CD14-positive monocyte (primary cell): ENCODE results near the gene SH3BGR. TPM values are rescaled to one million over a fixed set of nuclear protein-coding genes. Genes with fewer than 3 reads are reported as not detected.

ENCODE experiments used
- DNase-seq, 3 donors: peaks; one replicate each; pipeline ENCODE4 v3.0.0-alpha.2; 2011 to 2022
- H2AFZ ChIP-seq: 2 replicates; pipeline ENCODE4 v1.6.0; 2012; ENCODE audit warnings: mild to moderate bottlenecking, low read depth, low read length, inconsistent platforms; ENCODE audit not compliant: insufficient read depth, poor library complexity, severe bottlenecking
- H3K27ac ChIP-seq, 2 donors: 1 replicate in 1 of 2; 2 replicates in 1 of 2; pipeline ENCODE4 v1.5.1; 2012 to 2013; ENCODE audit warnings: low read length in 2 of 2, control low read depth in 1 of 2, inconsistent platforms in 1 of 2, low read depth in 1 of 2, mild to moderate bottlenecking in 1 of 2
- H3K27me3 ChIP-seq, 2 donors: one replicate each; pipeline versions ENCODE4 v1.6.0 to v1.6.1; 2011 to 2013; ENCODE audit warnings: low read length in 2 of 2; ENCODE audit not compliant: control insufficient read depth in 2 of 2, insufficient read depth in 2 of 2
- H3K36me3 ChIP-seq, 2 donors: replicated peaks in 1 of 2; 1 replicate in 1 of 2; 2 replicates in 1 of 2; pipeline versions ENCODE4 v1.5.1 to v1.6.1; 2012 to 2013; ENCODE audit warnings: low read length in 2 of 2, control low read depth in 1 of 2, inconsistent platforms in 1 of 2, mild to moderate bottlenecking in 1 of 2; ENCODE audit not compliant: insufficient read depth in 2 of 2, control insufficient read depth in 1 of 2
- H3K4me1 ChIP-seq, 2 donors: 1 replicate in 1 of 2; 2 replicates in 1 of 2; pipeline versions ENCODE4 v1.5.1 to v1.6.1; 2012 to 2013; ENCODE audit warnings: low read length in 2 of 2, control low read depth in 1 of 2, inconsistent platforms in 1 of 2, mild to moderate bottlenecking in 1 of 2, moderate library complexity in 1 of 2; ENCODE audit not compliant: insufficient read depth in 2 of 2, control insufficient read depth in 1 of 2
- H3K4me2 ChIP-seq: replicated peaks from 2 replicates; pipeline ENCODE3; 2012; ENCODE audit warnings: low read length, moderate library complexity, mild to moderate bottlenecking; ENCODE audit not compliant: poor library complexity, severe bottlenecking; ENCODE audit errors: extremely low read depth
- H3K4me3 ChIP-seq, 3 experiments: fragments of 200-600 bp in 1 of 3; sonication (generic) in 1 of 3; replicated peaks in 1 of 3; 1 replicate in 2 of 3; 2 replicates in 1 of 3; pipeline ENCODE4 v1.5.1; 2011 to 2013; ENCODE audit warnings: low read length in 3 of 3, mild to moderate bottlenecking in 3 of 3, control low read depth in 2 of 3, low read depth in 2 of 3, inconsistent platforms in 1 of 3, moderate library complexity in 1 of 3
- H3K79me2 ChIP-seq: 2 replicates; pipeline ENCODE4 v1.6.0; 2012; ENCODE audit warnings: mild to moderate bottlenecking, control low read depth, inconsistent platforms, low read length, moderate library complexity; ENCODE audit not compliant: insufficient read depth
- H3K9ac ChIP-seq: 2 replicates; pipeline ENCODE4 v1.6.0; 2017; ENCODE audit warnings: low read length, mild to moderate bottlenecking; ENCODE audit not compliant: insufficient read depth, poor library complexity, severe bottlenecking
- H3K9me3 ChIP-seq, 2 donors: replicated peaks in 1 of 2; 1 replicate in 1 of 2; 2 replicates in 1 of 2; pipeline versions ENCODE4 v1.5.1 to v1.6.1; 2012 to 2013; ENCODE audit warnings: low read length in 2 of 2, control low read depth in 1 of 2; ENCODE audit not compliant: control insufficient read depth in 1 of 2, insufficient read depth in 1 of 2
- H4K20me1 ChIP-seq: 2 replicates; pipeline ENCODE4 v1.6.0; 2012; ENCODE audit warnings: mild to moderate bottlenecking, low read length, control low read depth, moderate library complexity; ENCODE audit not compliant: insufficient read depth
- H3K27ac Mint-ChIP-seq, 7 donors: one replicate each; pipeline ENCODE4 v1.8.0; 2020; ENCODE audit warnings: mild to moderate bottlenecking in 7 of 7, mixed read lengths in 7 of 7, moderate library complexity in 6 of 7, inconsistent platforms in 2 of 7
- H3K27me3 Mint-ChIP-seq, 3 donors: one replicate each; pipeline ENCODE4 v1.8.0; 2021 to 2022; ENCODE audit warnings: low read depth in 3 of 3, mild to moderate bottlenecking in 3 of 3, mixed read lengths in 3 of 3, moderate library complexity in 3 of 3, inconsistent platforms in 1 of 3
- H3K36me3 Mint-ChIP-seq, 2 donors: one replicate each; pipeline ENCODE4 v1.8.0; 2020; ENCODE audit warnings: mixed read lengths in 2 of 2, inconsistent platforms in 1 of 2, mild to moderate bottlenecking in 1 of 2
- H3K4me1 Mint-ChIP-seq: one replicate; pipeline ENCODE4 v1.8.0; 2020; ENCODE audit warnings: mild to moderate bottlenecking, mixed read lengths
- H3K4me3 Mint-ChIP-seq, 2 donors: one replicate each; pipeline ENCODE4 v1.8.0; 2020; ENCODE audit warnings: mild to moderate bottlenecking in 2 of 2, mixed read lengths in 2 of 2, moderate library complexity in 1 of 2
- H3K9me3 Mint-ChIP-seq, 7 donors: one replicate each; pipeline ENCODE4 v1.8.0; 2020 to 2022; ENCODE audit warnings: mixed read lengths in 7 of 7, mild to moderate bottlenecking in 6 of 7, moderate library complexity in 6 of 7, inconsistent platforms in 2 of 7
- CTCF ChIP-seq: fragments of 200-600 bp; IDR thresholded peaks from one replicate; pipeline ENCODE4 v1.8.0; 2022; ENCODE audit warnings: antibody characterized with exemption, mild to moderate bottlenecking
- WGBS: methylation state at CpG from one replicate; pipeline ENCODE4 v1.1.5; 2013; ENCODE audit warnings: missing lambda C conversion rate; ENCODE audit not compliant: insufficient coverage; 5-methylcytosine and 5-hydroxymethylcytosine counted together
- intact Hi-C, 2 donors: fragments of 100-400 bp; cut with micrococcal nuclease; formaldehyde crosslinking; loops; one replicate each; pipeline versions ENCODE4 v1.15.0 to v1.15.1; 2023
- polyA plus RNA-seq, 3 donors: library from polyadenylated mRNA; depleted of rRNA in 1 of 3; unstranded in 2 of 3; stranded (reverse) in 1 of 3; fragments of 300-500 nt in 2 of 3; fragments of >200 nt in 1 of 3; fragmentation: Illumina TruSeq in 2 of 3; gene quantifications; 1 replicate in 2 of 3; 2 replicates in 1 of 3; pipeline ENCODE4 v1.2.3, GENCODE V29; 2012 to 2021

The SH3BGR gene
- polyA plus RNA-seq, 3 donors = 0.36 to 0.72 TPM; not detected in 1

DNA sequence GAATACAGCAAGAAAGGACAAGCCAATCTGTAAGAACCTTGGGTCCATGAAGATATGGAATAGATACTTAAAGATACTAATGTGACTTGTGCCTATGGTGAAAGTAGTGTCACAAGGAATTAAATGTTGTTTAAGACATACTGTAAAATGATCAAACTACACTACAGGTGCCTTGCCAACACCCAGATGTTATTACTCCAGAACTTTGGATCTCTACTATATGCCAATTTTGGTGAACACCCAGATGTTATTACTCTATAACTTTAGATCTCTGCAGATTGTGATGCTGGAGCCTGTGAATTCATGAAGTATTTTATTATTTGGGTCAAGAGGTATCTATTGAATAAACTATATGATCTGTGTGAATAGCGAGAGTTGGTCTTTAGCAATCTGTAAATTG lies 101.1 kb downstream of the SH3BGR start:
- WGBS = no CpG with 5 or more reads among the region's 1 CpG
- peaks cover 8% of the 10 kb centered on the region for H3K4me1 Mint-ChIP-seq
- Histone ChIP-seq H3K4me3 (no peak overlapping the region), H3K36me3 (no peaks in the 10 kb centered on the region), H2AFZ (no peak overlapping the region), H3K4me1 (no peaks in the 10 kb centered on the region), H3K27ac (no peak overlapping the region), H3K79me2 (no peaks in the 10 kb centered on the region), H3K27me3 (no peaks in the 10 kb centered on the region), H3K4me2 (no peak overlapping the region), H3K9me3 (peaks cover 0 to 4% of the 10 kb centered on the region in 2 donors), H4K20me1 (no peaks in the 10 kb centered on the region), H3K9ac (no peak overlapping the region)
- DNase-seq = no peak
- no peaks in the 10 kb centered on the region for H3K36me3 Mint-ChIP-seq
- H3K27me3 Mint-ChIP-seq = peaks cover 0 to 6% (median 3%) of the 10 kb centered on the region in 3 donors
- no peak for TF ChIP-seq CTCF
- intact Hi-C loops = no loop called here
- peaks cover 0 to 13% (median 9%) of the 10 kb centered on the region in 7 donors for H3K9me3 Mint-ChIP-seq
- H3K4me3 Mint-ChIP-seq = no peak overlapping the region
- no peak overlapping the region for H3K27ac Mint-ChIP-seq

- no peaks in the 10 kb centered on the region for H3K27me3 ChIP-seq
- peaks cover 0 to 4% of the 10 kb centered on the region in 2 donors for H3K9me3 ChIP-seq
- no peak overlapping the region for H3K27ac Mint-ChIP-seq
- no peaks in the 10 kb centered on the region for H3K36me3 ChIP-seq
- no peak overlapping the region for H3K9ac ChIP-seq
- no peaks in the 10 kb centered on the region for H3K79me2 ChIP-seq
- H3K36me3 Mint-ChIP-seq = no peaks in the 10 kb centered on the region
- no peak for TF ChIP-seq CTCF
- H2AFZ ChIP-seq = no peak overlapping the region
- peaks cover 0 to 14% (median 10%) of the 10 kb centered on the region in 7 donors for H3K9me3 Mint-ChIP-seq
- H3K4me2 ChIP-seq = no peak overlapping the region
- no peaks in the 10 kb centered on the region for H4K20me1 ChIP-seq
- H3K4me1 ChIP-seq = no peaks in the 10 kb centered on the region
- intact Hi-C loops = no loop called here
- H3K27me3 Mint-ChIP-seq = peaks cover 0 to 6% (median 3%) of the 10 kb centered on the region in 3 donors
- no peak overlapping the region for H3K27ac ChIP-seq
- DNase-seq = no peak
- no peak overlapping the region for H3K4me3 Mint-ChIP-seq
- WGBS = 50% methylated on average over 1 of the region's 3 CpGs
- H3K4me1 Mint-ChIP-seq = peaks cover 8% of the 10 kb centered on the region
- no peak overlapping the region for H3K4me3 ChIP-seq
Observed at GRCh38 chr21:39553331-39553730, 101.6 kb downstream of the SH3BGR start.
